GM12878 (cell line): ENCODE results near the gene PAQR7. TPM values are rescaled to one million over a fixed set of nuclear protein-coding genes. Genes with fewer than 3 reads are reported as not detected.
A peak's percentile ranks its signal among the peaks of the same experiment; 100 is the strongest.

Experiments used
- EED ChIP-seq: sonication (generic); IDR thresholded peaks from 2 replicates; pipeline ENCODE4 v1.6.1; 2016; ENCODE audit warnings: antibody characterized with exemption, low read depth
- MTA3 ChIP-seq: IDR thresholded peaks from 2 replicates; pipeline ENCODE4 v1.6.1; 2012; ENCODE audit warnings: low read length, inconsistent platforms, borderline replicate concordance
- NFXL1 ChIP-seq: fragments of 450-650 bp; IDR thresholded peaks from 2 replicates; pipeline ENCODE4 v1.6.1; 2017; ENCODE audit warnings: antibody characterized with exemption, mild to moderate bottlenecking, borderline replicate concordance
- NR2C2 ChIP-seq: IDR thresholded peaks from 2 replicates; pipeline ENCODE4 v1.6.1; 2011; ENCODE audit warnings: borderline replicate concordance, low read depth; ENCODE audit not compliant: control insufficient read depth, insufficient read length
- NRF1 ChIP-seq: conservative IDR thresholded peaks from 2 replicates; pipeline ENCODE4 v1.6.1; 2011; ENCODE audit warnings: mild to moderate bottlenecking, low read depth, low read length, improper control_type of control experiment
- PML ChIP-seq: IDR thresholded peaks from 2 replicates; pipeline ENCODE4 v1.6.1; 2012; ENCODE audit warnings: low read length, inconsistent platforms
- POLR2A ChIP-seq: IDR thresholded peaks from 2 replicates; pipeline ENCODE4 v1.6.1; 2011; ENCODE audit warnings: low read depth, mild to moderate bottlenecking, low read length
- RELA ChIP-seq: fragments of 450-650 bp; IDR thresholded peaks from 2 replicates; pipeline ENCODE4 v1.8.0; 2014; ENCODE audit warnings: borderline replicate concordance; ENCODE audit not compliant: partially characterized antibody
- TCF3 ChIP-seq: IDR thresholded peaks from 2 replicates; pipeline ENCODE4 v1.6.1; 2012; ENCODE audit warnings: low read depth, mild to moderate bottlenecking, low read length, borderline replicate concordance; ENCODE audit not compliant: insufficient read depth
- YY1 ChIP-seq: IDR thresholded peaks from 2 replicates; pipeline ENCODE4 v1.6.1; 2011; ENCODE audit warnings: low read depth, mild to moderate bottlenecking, low read length
- polyA plus RNA-seq, 11 experiments: library from polyadenylated mRNA; depleted of rRNA in 4 of 11; unstranded in 6 of 11; stranded (reverse) in 5 of 11; fragments of >200 nt; fragmentation: Nextera tagmentation in 4 of 11; fragmentation: Illumina TruSeq in 1 of 11; extraction: Ambion mirVana in 4 of 11; extraction: Trizol in 1 of 11; gene quantifications; 1 replicate in 1 of 11; 2 replicates in 10 of 11; pipeline versions ENCODE4 v1.2.1 to v1.2.3, GENCODE V29; 2011 to 2016; ENCODE audit warnings: inconsistent platforms in 2 of 11, missing spikeins in 2 of 11, low read depth in 1 of 11
- total RNA-seq, 4 experiments: library from RNA; depleted of rRNA in 3 of 4; stranded (reverse); fragments of >200 nt in 3 of 4; fragmentation: Illumina TruSeq in 1 of 4; extraction: Trizol in 1 of 4; gene quantifications; 2 replicates each; pipeline versions ENCODE4 v1.2.1 to v1.2.3, GENCODE V29; 2013 to 2021
- TF ChIP-seq, protein P1 (sequence below): fragments of 450-650 bp; IDR thresholded peaks from 2 replicates; pipeline ENCODE4 v1.6.1; 2017; ENCODE audit warnings: mild to moderate bottlenecking, moderate library complexity
- TF ChIP-seq, protein P2 (sequence below): fragments of 450-650 bp; IDR thresholded peaks from 2 replicates; pipeline ENCODE4 v1.6.1; 2017; ENCODE audit warnings: antibody characterized with exemption, mild to moderate bottlenecking, moderate library complexity
- TF ChIP-seq, protein P3 (sequence below): IDR thresholded peaks from 2 replicates; pipeline ENCODE4 v1.6.1; 2012; ENCODE audit warnings: improper control_type of control experiment, low read depth, low read length; ENCODE audit not compliant: insufficient replicate concordance
- TF ChIP-seq, protein P4 (sequence below): fragments of 150-350 bp; IDR thresholded peaks from 2 replicates; pipeline ENCODE4 v1.6.1; 2014; ENCODE audit warnings: mild to moderate bottlenecking, low read depth, low read length
- TF ChIP-seq, protein P5 (sequence below): IDR thresholded peaks from 2 replicates; pipeline ENCODE4 v1.6.1; 2012; ENCODE audit warnings: low read depth, low read length, improper control_type of control experiment

The PAQR7 gene
- total and polyA plus RNA-seq, 10 of the 15 experiments (the other 5 are each of a cell fraction or from before 2014, with no cell fraction given): 1.1 to 8.8 (median 5.2) TPM

DNA sequence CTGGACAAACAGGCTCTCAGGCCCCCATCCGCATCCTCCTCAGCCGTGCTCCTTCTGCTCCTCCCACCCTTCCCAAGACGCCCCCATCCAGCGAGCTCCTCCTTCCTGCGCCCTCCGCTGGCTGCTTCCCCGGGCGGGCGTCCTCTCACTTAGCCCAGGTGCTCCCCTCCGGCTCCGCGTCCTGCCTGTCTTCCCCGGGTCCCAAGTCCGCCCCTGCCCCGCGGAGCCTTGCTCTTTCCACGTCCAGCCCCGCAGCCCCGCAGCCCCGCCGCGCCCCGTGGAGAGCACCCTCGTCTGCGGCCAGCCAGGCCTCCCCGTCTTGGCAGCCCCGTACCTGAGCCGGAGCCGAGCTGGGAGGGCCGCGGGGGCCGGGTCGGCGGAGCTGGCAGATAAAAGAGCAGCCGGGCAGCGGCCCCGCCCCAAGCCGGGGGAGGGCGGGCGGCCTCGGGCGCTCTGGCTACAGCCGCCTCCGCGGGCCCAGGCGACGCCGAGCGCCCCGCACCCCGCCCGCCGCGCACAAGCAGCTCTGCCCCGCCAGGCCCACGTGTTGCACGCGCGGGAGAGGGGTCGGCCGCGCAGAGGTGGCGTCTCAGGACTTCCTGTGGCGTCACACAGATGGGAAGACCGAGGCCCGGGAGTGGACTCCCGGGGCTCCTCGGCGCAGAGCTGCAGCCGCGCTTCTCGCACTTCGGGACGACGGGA is at the start of gene PAQR7 (continued):
- TF ChIP-seq, protein P1, sequence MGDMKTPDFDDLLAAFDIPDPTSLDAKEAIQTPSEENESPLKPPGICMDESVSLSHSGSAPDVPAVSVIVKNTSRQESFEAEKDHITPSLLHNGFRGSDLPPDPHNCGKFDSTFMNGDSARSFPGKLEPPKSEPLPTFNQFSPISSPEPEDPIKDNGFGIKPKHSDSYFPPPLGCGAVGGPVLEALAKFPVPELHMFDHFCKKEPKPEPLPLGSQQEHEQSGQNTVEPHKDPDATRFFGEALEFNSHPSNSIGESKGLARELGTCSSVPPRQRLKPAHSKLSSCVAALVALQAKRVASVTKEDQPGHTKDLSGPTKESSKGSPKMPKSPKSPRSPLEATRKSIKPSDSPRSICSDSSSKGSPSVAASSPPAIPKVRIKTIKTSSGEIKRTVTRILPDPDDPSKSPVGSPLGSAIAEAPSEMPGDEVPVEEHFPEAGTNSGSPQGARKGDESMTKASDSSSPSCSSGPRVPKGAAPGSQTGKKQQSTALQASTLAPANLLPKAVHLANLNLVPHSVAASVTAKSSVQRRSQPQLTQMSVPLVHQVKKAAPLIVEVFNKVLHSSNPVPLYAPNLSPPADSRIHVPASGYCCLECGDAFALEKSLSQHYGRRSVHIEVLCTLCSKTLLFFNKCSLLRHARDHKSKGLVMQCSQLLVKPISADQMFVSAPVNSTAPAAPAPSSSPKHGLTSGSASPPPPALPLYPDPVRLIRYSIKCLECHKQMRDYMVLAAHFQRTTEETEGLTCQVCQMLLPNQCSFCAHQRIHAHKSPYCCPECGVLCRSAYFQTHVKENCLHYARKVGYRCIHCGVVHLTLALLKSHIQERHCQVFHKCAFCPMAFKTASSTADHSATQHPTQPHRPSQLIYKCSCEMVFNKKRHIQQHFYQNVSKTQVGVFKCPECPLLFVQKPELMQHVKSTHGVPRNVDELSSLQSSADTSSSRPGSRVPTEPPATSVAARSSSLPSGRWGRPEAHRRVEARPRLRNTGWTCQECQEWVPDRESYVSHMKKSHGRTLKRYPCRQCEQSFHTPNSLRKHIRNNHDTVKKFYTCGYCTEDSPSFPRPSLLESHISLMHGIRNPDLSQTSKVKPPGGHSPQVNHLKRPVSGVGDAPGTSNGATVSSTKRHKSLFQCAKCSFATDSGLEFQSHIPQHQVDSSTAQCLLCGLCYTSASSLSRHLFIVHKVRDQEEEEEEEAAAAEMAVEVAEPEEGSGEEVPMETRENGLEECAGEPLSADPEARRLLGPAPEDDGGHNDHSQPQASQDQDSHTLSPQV: no peak
- no peak for TF ChIP-seq PML
- no peak for TF ChIP-seq MTA3
- TF ChIP-seq EED: peak; percentile 50; the same call in 1 of the 2 replicates
- no peak for TF ChIP-seq NRF1
- TF ChIP-seq RELA: no peak
- TF ChIP-seq TCF3: 0 out of 2 replicates have a peak, but pooled peaks have one; percentile 8
- TF ChIP-seq NR2C2: no peak
- TF ChIP-seq, protein P2, sequence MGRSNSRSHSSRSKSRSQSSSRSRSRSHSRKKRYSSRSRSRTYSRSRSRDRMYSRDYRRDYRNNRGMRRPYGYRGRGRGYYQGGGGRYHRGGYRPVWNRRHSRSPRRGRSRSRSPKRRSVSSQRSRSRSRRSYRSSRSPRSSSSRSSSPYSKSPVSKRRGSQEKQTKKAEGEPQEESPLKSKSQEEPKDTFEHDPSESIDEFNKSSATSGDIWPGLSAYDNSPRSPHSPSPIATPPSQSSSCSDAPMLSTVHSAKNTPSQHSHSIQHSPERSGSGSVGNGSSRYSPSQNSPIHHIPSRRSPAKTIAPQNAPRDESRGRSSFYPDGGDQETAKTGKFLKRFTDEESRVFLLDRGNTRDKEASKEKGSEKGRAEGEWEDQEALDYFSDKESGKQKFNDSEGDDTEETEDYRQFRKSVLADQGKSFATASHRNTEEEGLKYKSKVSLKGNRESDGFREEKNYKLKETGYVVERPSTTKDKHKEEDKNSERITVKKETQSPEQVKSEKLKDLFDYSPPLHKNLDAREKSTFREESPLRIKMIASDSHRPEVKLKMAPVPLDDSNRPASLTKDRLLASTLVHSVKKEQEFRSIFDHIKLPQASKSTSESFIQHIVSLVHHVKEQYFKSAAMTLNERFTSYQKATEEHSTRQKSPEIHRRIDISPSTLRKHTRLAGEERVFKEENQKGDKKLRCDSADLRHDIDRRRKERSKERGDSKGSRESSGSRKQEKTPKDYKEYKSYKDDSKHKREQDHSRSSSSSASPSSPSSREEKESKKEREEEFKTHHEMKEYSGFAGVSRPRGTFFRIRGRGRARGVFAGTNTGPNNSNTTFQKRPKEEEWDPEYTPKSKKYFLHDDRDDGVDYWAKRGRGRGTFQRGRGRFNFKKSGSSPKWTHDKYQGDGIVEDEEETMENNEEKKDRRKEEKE: no peak
- TF ChIP-seq, protein P3, sequence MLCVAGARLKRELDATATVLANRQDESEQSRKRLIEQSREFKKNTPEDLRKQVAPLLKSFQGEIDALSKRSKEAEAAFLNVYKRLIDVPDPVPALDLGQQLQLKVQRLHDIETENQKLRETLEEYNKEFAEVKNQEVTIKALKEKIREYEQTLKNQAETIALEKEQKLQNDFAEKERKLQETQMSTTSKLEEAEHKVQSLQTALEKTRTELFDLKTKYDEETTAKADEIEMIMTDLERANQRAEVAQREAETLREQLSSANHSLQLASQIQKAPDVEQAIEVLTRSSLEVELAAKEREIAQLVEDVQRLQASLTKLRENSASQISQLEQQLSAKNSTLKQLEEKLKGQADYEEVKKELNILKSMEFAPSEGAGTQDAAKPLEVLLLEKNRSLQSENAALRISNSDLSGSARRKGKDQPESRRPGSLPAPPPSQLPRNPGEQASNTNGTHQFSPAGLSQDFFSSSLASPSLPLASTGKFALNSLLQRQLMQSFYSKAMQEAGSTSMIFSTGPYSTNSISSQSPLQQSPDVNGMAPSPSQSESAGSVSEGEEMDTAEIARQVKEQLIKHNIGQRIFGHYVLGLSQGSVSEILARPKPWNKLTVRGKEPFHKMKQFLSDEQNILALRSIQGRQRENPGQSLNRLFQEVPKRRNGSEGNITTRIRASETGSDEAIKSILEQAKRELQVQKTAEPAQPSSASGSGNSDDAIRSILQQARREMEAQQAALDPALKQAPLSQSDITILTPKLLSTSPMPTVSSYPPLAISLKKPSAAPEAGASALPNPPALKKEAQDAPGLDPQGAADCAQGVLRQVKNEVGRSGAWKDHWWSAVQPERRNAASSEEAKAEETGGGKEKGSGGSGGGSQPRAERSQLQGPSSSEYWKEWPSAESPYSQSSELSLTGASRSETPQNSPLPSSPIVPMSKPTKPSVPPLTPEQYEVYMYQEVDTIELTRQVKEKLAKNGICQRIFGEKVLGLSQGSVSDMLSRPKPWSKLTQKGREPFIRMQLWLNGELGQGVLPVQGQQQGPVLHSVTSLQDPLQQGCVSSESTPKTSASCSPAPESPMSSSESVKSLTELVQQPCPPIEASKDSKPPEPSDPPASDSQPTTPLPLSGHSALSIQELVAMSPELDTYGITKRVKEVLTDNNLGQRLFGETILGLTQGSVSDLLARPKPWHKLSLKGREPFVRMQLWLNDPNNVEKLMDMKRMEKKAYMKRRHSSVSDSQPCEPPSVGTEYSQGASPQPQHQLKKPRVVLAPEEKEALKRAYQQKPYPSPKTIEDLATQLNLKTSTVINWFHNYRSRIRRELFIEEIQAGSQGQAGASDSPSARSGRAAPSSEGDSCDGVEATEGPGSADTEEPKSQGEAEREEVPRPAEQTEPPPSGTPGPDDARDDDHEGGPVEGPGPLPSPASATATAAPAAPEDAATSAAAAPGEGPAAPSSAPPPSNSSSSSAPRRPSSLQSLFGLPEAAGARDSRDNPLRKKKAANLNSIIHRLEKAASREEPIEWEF: no peak
- TF ChIP-seq, protein P4, sequence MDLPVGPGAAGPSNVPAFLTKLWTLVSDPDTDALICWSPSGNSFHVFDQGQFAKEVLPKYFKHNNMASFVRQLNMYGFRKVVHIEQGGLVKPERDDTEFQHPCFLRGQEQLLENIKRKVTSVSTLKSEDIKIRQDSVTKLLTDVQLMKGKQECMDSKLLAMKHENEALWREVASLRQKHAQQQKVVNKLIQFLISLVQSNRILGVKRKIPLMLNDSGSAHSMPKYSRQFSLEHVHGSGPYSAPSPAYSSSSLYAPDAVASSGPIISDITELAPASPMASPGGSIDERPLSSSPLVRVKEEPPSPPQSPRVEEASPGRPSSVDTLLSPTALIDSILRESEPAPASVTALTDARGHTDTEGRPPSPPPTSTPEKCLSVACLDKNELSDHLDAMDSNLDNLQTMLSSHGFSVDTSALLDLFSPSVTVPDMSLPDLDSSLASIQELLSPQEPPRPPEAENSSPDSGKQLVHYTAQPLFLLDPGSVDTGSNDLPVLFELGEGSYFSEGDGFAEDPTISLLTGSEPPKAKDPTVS: no peak
- peak; percentile 98 for TF ChIP-seq NFXL1
- peak; percentile 51; the same call in 1 of the 2 replicates for TF ChIP-seq POLR2A
- TF ChIP-seq, protein P5, sequence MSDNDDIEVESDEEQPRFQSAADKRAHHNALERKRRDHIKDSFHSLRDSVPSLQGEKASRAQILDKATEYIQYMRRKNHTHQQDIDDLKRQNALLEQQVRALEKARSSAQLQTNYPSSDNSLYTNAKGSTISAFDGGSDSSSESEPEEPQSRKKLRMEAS: peak; percentile 94
- no peak for TF ChIP-seq YY1
